IMR-90 (cell line): ENCODE results near the gene DOCK10.

Experiments
- CHD1 ChIP-seq: IDR thresholded peaks from 2 replicates; pipeline ENCODE4 v1.6.1; 2012; ENCODE audit warnings: low read depth, low read length, improper control_type of control experiment
- CTCF ChIP-seq: conservative IDR thresholded peaks from 2 replicates; pipeline ENCODE4 v1.5.1; 2012; ENCODE audit warnings: mild to moderate bottlenecking, low read depth, low read length, improper control_type of control experiment
- MXI1 ChIP-seq: IDR thresholded peaks from 2 replicates; pipeline ENCODE4 v1.6.1; 2012; ENCODE audit warnings: low read depth, mild to moderate bottlenecking, low read length, moderate library complexity, borderline replicate concordance
- RCOR1 ChIP-seq: IDR thresholded peaks from 2 replicates; pipeline ENCODE4 v1.6.1; 2012; ENCODE audit warnings: mild to moderate bottlenecking, low read length, improper control_type of control experiment; ENCODE audit not compliant: insufficient replicate concordance

- no peak for TF ChIP-seq CTCF
- TF ChIP-seq RCOR1 = no peak
- TF ChIP-seq CHD1 = no peak
- TF ChIP-seq MXI1 = no peak
Observed at GRCh38 chr2:224846161-224846560, 196.1 kb downstream of the DOCK10 start.
